HepG2 (cell line): Measurements from ENCODE around the gene CHRD. TPM values are rescaled to one million over a fixed set of nuclear protein-coding genes. Genes with fewer than 3 reads are reported as not detected.

Source experiments
- ARNT ChIP-seq: fragments of 450-650 bp; IDR thresholded peaks from 2 replicates; pipeline ENCODE4 v1.6.1; 2017
- ATF1 ChIP-seq: IDR thresholded peaks from 2 replicates; pipeline ENCODE4 v1.6.1; 2016; ENCODE audit warnings: mild to moderate bottlenecking, control low read depth
- ATF7-NPFF ChIP-seq: sonication (generic); formaldehyde crosslinking; IDR thresholded peaks from 2 replicates; pipeline ENCODE4 v1.8.1; 2023; ENCODE audit warnings: mild to moderate bottlenecking, low read depth, missing genetic modification reagents, moderate library complexity
- BATF2 ChIP-seq: sonication (generic); formaldehyde crosslinking; IDR thresholded peaks from 2 replicates; pipeline ENCODE4 v1.8.0; 2022; ENCODE audit warnings: mild to moderate bottlenecking, missing genetic modification reagents, moderate library complexity
- BCLAF1 ChIP-seq: fragments of 450-650 bp; IDR thresholded peaks from 2 replicates; pipeline ENCODE4 v1.6.1; 2017; ENCODE audit warnings: mild to moderate bottlenecking
- ETV5 ChIP-seq: IDR thresholded peaks from 2 replicates; pipeline ENCODE4 v1.6.1; 2018; ENCODE audit warnings: missing biosample characterization, missing genetic modification reagents, inconsistent platforms, borderline replicate concordance
- FOXM1 ChIP-seq: sonication (generic); formaldehyde crosslinking; IDR thresholded peaks from 2 replicates; pipeline ENCODE4 v1.5.0; 2020; ENCODE audit warnings: missing genetic modification reagents
- HOXA9 ChIP-seq: sonication (generic); formaldehyde crosslinking; IDR thresholded peaks from 2 replicates; pipeline ENCODE4 v1.8.1; 2022; ENCODE audit warnings: missing genetic modification reagents, mild to moderate bottlenecking, moderate library complexity, borderline replicate concordance
- IRF1 ChIP-seq: sonication (generic); formaldehyde crosslinking; IDR thresholded peaks from 2 replicates; pipeline ENCODE4 v1.4.0; 2020; ENCODE audit warnings: low read depth, mild to moderate bottlenecking, missing genetic modification reagents
- IRF9 ChIP-seq: sonication (generic); formaldehyde crosslinking; IDR thresholded peaks from 2 replicates; pipeline ENCODE4 v1.8.0; 2022; ENCODE audit warnings: missing genetic modification reagents, mild to moderate bottlenecking, borderline replicate concordance
- KAT7 ChIP-seq: IDR thresholded peaks from 2 replicates; pipeline ENCODE4 v1.6.1; 2018; ENCODE audit warnings: borderline replicate concordance, missing compliant biosample characterization
- NFE2L2 ChIP-seq: fragments of 150-350 bp; IDR thresholded peaks from 2 replicates; pipeline ENCODE4 v1.6.1; 2014; ENCODE audit warnings: low read length
- NFKB2 ChIP-seq: sonication (generic); formaldehyde crosslinking; IDR thresholded peaks from 2 replicates; pipeline ENCODE4 v1.4.0; 2020; ENCODE audit warnings: missing genetic modification reagents, borderline replicate concordance
- POLR2AphosphoS2 ChIP-seq: IDR thresholded peaks from 2 replicates; pipeline ENCODE4 v1.6.1; 2011; ENCODE audit warnings: low read depth, low read length, improper control_type of control experiment
- SIN3B ChIP-seq: fragments of 150-350 bp; IDR thresholded peaks from 2 replicates; pipeline ENCODE4 v1.6.1; 2014; ENCODE audit warnings: low read length
- TCF12 ChIP-seq, 2 experiments: fragments of 450-650 bp in 1 of 2; sonication (generic) in 1 of 2; formaldehyde crosslinking in 1 of 2; IDR thresholded peaks; 2 replicates each; pipeline versions ENCODE4 v1.6.1 to v1.8.0; 2017 to 2022; ENCODE audit warnings: antibody characterized with exemption in 1 of 2, mild to moderate bottlenecking in 1 of 2, missing genetic modification reagents in 1 of 2, moderate library complexity in 1 of 2
- YY1 ChIP-seq: IDR thresholded peaks from 2 replicates; pipeline ENCODE4 v1.6.1; 2011; ENCODE audit warnings: low read length, low read depth, moderate library complexity, mild to moderate bottlenecking; ENCODE audit not compliant: insufficient read depth, insufficient replicate concordance
- ZNF574 ChIP-seq: sonication (generic); formaldehyde crosslinking; IDR thresholded peaks from 2 replicates; pipeline ENCODE4 v1.4.0; 2020; ENCODE audit warnings: missing genetic modification reagents
- ZNF580 ChIP-seq: IDR thresholded peaks from 2 replicates; pipeline ENCODE4 v1.6.1; 2016; ENCODE audit warnings: low read depth, borderline replicate concordance
- ZNF614 ChIP-seq: IDR thresholded peaks from 2 replicates; pipeline ENCODE4 v1.6.1; 2018; ENCODE audit warnings: missing biosample characterization, missing genetic modification reagents, inconsistent platforms, borderline replicate concordance
- ZNF703 ChIP-seq: sonication (generic); formaldehyde crosslinking; IDR thresholded peaks from 2 replicates; pipeline ENCODE4 v1.5.1; 2020; ENCODE audit warnings: missing genetic modification reagents, mild to moderate bottlenecking, moderate library complexity, borderline replicate concordance
- ZNF790 ChIP-seq: sonication (generic); formaldehyde crosslinking; IDR thresholded peaks from 2 replicates; pipeline ENCODE4 v1.8.0; 2022; ENCODE audit warnings: missing genetic modification reagents, mild to moderate bottlenecking, borderline replicate concordance
- polyA plus RNA-seq, 8 experiments: library from polyadenylated mRNA; depleted of rRNA in 3 of 8; stranded (reverse) in 7 of 8; unstranded in 1 of 8; fragments of >200 nt; fragmentation: Illumina TruSeq in 4 of 8; extraction: Trizol in 4 of 8; gene quantifications; 2 replicates each; pipeline versions ENCODE4 v1.2.1 to v1.2.3, GENCODE V29; 2011 to 2016; ENCODE audit warnings: low read depth in 4 of 8, missing spikeins in 1 of 8, mixed read lengths in 1 of 8; ENCODE audit not compliant: insufficient read depth in 1 of 8
- total RNA-seq, 5 experiments: library from RNA; depleted of rRNA; stranded (reverse); fragments of >200 nt; fragmentation: Illumina TruSeq; extraction: Trizol; gene quantifications; 2 replicates each; pipeline ENCODE4 v1.2.3, GENCODE V29; 2016; ENCODE audit warnings: low read depth in 1 of 5

Gene CHRD
- total and polyA plus RNA-seq, 2 of the 13 experiments (the other 11 are each of a cell fraction or from before 2014, with no cell fraction given) = 22.2 to 35.2 TPM

GRCh38 chr3:184361532-184361931 is 18.3 kb upstream of the CHRD start, which contains the start of the genes CLCN2 and POLR2H (continued):
- TF ChIP-seq ZNF574 (CRISPR knock-in tag) (peak; percentile 35; the same call in 1 of the 2 replicates), BATF2 (CRISPR knock-in tag) (no peak; the same call in 1 of the 2 replicates), ZNF790 (CRISPR knock-in tag) (no peak; the same call in 1 of the 2 replicates), SIN3B (no peak), IRF1 (no peak; the same call in 1 of the 2 replicates), POLR2AphosphoS2 (no peak), ATF7-NPFF (CRISPR knock-in tag) (no peak), ZNF614 (CRISPR knock-in tag) (no peak), YY1 (peak; percentile 53), HOXA9 (CRISPR knock-in tag) (no peak), KAT7 (CRISPR knock-in tag) (no peak), NFE2L2 (no peak), FOXM1 (CRISPR knock-in tag) (no peak), ETV5 (no peak; the same call in 1 of the 2 replicates), ZNF703 (CRISPR knock-in tag) (no peak), ARNT (no peak), ZNF580 (CRISPR knock-in tag) (no peak), BCLAF1 (no peak), NFKB2 (CRISPR knock-in tag) (peak; percentile 74; the same call in 1 of the 2 replicates), TCF12 (IDR thresholded peaks at IDR 0.05) (no peak), TCF12 (CRISPR knock-in tag; IDR thresholded peaks at IDR 0.05) (no peak), ATF1 (CRISPR knock-in tag) (no peak), IRF9 (no peak)
